NCI-H1694 treated with DMSO at 0.1 percent for 48 hours (cell line): ENCODE results near the gene SSTR4.

ENCODE experiments used
- DNase-seq: peaks from one replicate; lab custom pipeline; 2025; lab: John Stamatoyannopoulos, UW

Gene SSTR4

GRCh38 chr20:23065266-23066201 lies 30.4 kb downstream of the SSTR4 start:
- DNase-seq, result no peak

- no peak for DNase-seq
These were observed 31.7 kb downstream of the SSTR4 start for GRCh38 chr20:23066772-23067171.

- DNase-seq, result no peak
These were observed 33.2 kb downstream of the SSTR4 start for GRCh38 chr20:23068283-23068682.

- DNase-seq, result no peak
These were observed 34.0 kb downstream of the SSTR4 start for GRCh38 chr20:23069108-23069507.

GRCh38 chr20:23071398-23071797 lies 36.3 kb downstream of the SSTR4 start:
- DNase-seq, result no peak

- no peak for DNase-seq
These were observed 36.9 kb downstream of the SSTR4 start for GRCh38 chr20:23071996-23072395.

GRCh38 chr20:23072892-23073586 lies 37.9 kb downstream of the SSTR4 start:
- DNase-seq, result no peak

GRCh38 chr20:23074052-23074451 lies 38.9 kb downstream of the SSTR4 start:
- DNase-seq, result no peak

GRCh38 chr20:23077277-23077676 lies 42.2 kb downstream of the SSTR4 start:
- DNase-seq, result no peak

- no peak for DNase-seq
These were observed 43.4 kb downstream of the SSTR4 start for GRCh38 chr20:23078351-23079015.

GRCh38 chr20:23079016-23079351 lies 43.9 kb downstream of the SSTR4 start:
- DNase-seq, result no peak

- DNase-seq, result no peak
These were observed 44.8 kb downstream of the SSTR4 start for GRCh38 chr20:23079926-23080325.

GRCh38 chr20:23080521-23080920 lies 45.4 kb downstream of the SSTR4 start:
- no peak for DNase-seq

- DNase-seq, result no peak
These were observed 46.2 kb downstream of the SSTR4 start for GRCh38 chr20:23081263-23081819.

GRCh38 chr20:23082846-23083552 lies 47.9 kb downstream of the SSTR4 start:
- no peak for DNase-seq

GRCh38 chr20:23083553-23084220 lies 48.6 kb downstream of the SSTR4 start:
- no peak for DNase-seq

- DNase-seq, result no peak
These were observed 49.3 kb downstream of the SSTR4 start for GRCh38 chr20:23084282-23084844.

GRCh38 chr20:23084845-23085365 lies 49.8 kb downstream of the SSTR4 start:
- no peak for DNase-seq

GRCh38 chr20:23085436-23086055 lies 50.4 kb downstream of the SSTR4 start:
- DNase-seq, result no peak

GRCh38 chr20:23086056-23086566 lies 51.0 kb downstream of the SSTR4 start, which contains the start of gene CD93:
Gene CD93, minus strand, starts transcription at chr20:23086324. Its CDS starts 132 bp downstream, at chr20:23086192.
- no peak for DNase-seq
